ENCODE measurements around the gene KIF25.

KIF25 gene

DNA sequence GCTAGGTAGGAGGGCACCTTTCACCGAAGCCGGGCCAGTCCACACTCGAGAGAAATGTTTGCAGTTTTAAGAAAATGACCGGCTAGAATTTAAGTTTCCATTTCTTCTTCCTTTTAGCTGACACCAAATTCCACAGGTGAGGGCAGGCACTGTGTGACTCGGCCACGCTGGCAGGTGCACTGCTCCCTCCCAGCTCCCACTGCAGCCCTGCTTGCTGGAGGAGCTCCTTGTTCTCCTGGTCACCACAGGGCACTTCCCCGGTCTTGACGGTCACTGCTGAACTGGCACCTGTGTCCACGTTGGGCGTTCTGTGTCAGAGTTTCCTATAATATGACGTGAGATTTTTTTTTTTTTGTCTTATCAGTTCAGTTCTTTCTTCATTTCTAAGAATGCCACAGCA is 3.6 kb upstream of the KIF25 start:
- DNase-seq (ENCODE audit: low spot score) = no peak

DNA sequence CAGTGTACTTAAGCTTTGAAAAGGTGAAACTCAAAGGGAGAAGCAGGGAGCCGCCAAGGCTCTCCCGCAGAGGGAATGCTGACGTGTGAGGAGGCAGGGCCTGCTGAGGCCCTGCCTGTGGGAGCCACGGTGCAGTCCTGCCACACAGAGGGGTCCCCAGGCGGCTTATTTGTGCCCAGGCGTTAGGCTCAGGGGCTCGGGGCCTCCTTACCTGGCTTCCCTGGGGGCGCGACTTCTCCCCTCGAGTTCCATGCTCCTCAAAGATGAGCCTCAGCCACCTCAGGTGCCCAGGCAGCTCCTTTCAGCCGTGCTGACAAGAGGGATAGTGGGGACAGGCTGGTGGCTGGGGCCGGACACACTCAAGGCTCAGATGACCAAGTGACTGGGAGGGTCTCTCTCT is 2.2 kb upstream of the KIF25 start:
- DNase-seq (ENCODE audit: low spot score) = no peak

DNA sequence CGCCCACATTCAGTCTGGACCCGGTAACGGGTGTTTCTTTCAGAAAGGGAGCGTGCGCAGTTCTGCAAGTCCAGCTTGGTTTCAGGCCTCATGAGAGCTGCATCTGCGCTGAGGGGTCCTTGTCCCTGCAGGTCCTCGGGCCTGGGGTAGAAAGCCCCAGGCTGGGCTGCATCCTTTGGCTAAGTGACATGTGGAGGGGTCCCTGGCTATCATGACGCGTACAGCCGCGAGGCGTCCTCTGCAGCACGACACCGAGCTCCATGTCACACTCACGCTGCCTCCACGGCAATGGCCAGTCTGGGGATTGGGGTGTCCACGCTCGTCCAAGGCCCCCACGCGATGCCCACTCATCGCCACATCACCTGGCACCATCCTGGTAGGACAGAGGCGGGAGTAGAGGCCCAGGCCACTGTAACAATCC is 1.7 kb upstream of the KIF25 start:
- peak; percentile 40 for DNase-seq (ENCODE audit: low spot score)

DNA sequence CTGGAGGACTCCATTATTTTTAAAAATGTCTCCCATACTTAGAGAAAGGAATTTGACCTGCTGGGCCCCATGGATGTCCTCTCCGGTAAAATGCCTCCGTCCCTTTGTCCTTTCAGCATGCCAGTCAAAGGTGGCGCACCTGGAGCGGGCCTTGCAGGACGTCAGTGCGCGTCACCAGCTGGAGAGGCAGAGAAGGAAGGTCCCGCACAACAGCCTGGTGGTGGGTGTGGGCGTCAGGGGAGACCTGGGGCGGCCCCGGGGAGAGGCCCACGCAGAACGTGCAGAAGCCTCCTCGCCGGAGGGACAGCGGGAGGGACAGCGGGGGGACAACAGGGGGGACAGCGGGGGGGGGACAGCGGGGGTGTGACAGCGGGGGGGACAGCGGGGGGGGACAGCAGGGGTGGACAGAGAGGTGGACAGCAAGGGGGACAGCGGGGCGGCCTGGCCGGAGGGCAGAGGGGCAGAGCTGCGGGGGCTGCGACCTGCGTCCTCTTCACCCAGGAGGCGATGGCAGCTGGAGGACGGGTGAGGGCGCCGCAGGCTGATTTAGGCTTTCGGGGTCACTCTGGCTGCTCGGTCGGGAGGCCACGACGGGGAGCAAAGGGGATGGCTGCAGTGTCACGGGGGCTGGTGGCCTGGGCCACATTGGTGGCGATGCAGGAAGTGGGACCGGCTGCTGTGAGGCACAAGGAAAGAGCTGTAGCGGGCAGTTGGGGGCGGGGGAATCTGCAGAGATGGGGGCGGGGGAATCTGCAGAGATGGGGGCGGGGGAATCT is 859 bp upstream of the KIF25 start:
- peak; percentile 49 for DNase-seq (ENCODE audit: low spot score)

DNA sequence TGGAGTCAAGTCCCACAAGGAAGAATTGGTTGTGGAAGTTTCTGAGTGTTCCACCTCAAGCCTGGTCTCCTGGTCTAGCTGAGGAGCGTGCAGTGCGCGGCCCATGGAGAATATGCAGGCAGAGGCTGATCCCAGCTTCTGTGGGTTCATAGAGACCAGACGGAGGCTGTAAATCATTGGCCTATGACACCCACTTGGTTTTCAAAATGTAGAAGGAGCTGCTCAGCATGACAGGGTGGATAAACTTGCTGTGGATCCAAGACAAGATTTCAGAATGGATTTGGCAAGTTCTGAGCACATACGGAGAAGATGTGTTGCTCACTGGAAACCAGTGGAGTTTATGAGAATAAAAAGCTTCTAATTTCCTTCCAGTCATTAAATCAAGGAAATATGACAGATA is 744 bp downstream of the KIF25 start:
- DNase-seq (ENCODE audit: low spot score) = peak; percentile 12

DNA sequence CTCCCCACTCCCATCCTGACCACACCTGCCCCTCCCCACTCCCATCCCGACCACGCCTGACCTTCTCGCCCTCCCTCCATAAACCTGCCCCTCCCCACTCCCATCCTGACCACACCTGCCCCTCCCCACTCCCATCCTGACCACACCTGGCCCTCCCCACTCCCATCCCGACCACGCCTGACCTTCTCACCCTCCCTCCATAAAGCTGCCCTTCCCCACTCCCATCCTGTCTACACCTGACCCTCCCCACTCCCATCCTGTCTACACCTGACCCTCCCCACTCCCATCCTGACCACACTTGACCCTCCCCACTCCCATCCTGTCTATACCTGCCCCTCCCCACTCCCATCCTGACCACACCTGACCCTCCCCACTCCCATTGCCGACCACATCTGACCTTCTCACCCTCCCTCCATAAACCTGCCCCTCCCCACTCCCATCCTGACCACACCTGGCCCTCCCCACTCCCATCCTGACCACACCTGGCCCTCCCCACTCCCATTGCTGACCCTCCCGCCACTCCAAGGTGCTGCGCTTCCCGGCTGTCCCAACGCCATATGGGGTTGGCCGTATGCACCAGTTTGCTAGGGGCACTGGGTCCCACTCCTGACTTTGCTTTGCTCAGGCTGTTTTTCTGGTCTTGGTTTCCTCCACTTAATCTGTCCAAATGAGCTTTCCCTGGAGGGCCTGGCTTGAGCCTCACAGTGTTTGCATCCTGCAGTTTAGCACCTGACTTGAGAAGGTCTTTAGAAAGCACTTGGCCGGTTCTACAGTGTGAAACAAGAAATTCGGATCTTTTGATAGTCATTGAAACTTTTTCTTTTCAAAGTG is 2.9 kb downstream of the KIF25 start:
- peak; percentile 22 for DNase-seq (ENCODE audit: low spot score)

DNA sequence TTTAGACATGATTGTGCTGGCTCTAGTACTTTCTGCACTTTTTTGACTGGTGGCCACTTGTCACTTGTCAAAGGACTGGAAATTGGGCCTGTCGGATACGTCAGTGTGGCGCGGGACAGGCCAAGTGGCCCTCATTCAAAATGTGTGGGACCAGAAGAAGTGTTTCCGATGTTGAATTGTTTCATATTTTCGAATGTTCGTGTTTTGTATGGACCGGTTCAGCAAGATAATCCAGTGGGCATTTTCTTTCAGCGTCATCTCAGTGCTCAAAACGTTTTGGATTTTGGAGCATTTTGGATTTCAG is 3.5 kb downstream of the KIF25 start:
- no peak for DNase-seq (ENCODE audit: low spot score)

DNA sequence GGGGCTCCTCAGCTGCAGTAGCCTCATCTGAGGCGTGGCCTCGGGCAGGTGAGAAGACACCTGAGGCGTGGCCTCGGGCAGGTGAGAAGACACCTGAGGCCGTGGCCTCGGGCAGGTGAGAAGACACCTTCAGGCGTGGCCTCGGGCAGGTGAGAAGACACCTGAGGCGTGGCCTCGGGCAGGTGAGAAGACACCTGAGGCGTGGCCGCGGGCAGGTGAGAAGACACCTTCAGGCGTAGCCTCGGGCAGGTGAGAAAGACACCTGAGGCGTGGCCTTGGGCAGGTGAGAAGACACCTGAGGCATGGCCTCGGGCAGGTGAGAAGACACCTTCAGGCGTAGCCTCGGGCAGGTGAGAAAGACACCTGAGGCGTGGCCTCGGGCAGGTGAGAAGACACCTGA is 4.0 kb downstream of the KIF25 start:
- peak; percentile 1 for DNase-seq (ENCODE audit: low spot score)

DNA sequence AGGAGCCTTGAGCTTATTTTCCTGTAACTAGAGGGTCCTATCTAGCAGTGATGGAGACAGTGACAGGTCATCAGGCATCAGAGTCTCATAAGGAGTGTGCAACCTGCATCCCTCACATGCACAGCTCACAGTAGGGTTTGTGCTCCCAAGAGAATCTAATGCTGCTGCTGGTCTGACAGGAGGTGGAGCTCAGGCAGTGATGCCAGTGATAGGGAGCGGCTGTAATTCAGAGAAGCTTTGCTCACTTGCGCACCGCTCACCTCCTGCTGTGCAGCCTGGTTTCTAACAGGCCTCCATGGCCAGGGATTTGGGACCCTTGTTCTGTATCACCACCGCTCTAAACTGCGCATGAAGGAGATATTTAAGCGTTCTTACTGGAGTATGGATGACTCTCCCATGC is 5.3 kb downstream of the KIF25 start:
- DNase-seq (ENCODE audit: low spot score) = no peak

DNA sequence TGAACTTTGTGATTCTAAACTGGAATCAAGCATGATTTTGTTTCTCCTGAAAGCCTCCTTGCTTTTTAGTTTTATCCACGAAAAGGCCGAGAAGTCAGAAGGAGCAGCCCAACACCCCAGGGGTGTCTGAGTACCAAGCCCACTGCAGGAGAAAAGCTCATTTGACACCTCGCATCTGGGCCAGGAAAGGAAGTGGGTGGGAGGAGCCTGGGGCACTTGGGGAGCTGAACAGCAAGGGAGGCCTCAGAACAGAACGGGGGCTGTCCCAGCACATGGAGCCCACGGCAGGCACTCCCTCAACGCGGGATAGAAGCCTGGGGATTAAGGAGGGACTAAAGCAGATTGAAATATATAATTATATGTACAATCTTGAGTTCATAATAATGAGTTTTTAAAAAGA is 6.6 kb downstream of the KIF25 start:
- DNase-seq (ENCODE audit: low spot score) = no peak

DNA sequence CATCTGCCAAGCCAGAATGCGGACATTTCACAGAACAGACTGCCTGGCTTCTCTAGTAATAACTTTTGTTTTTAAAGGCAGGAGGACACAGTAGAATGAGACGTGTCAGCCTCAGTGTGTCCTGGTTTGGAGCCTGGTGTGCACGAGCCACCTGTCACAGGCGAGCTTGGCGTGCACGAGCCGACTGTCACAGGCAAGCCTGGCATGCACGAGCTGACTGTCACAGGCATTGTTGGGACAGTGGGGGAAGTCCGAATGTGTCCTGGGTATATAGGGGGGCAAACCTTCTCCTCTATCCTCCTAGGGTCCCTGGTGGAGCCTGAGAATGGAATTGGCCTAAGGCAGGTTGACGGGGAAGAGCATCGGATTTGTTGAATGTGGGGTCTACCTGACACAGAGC is 7.5 kb downstream of the KIF25 start:
- DNase-seq (ENCODE audit: low spot score) = no peak

DNA sequence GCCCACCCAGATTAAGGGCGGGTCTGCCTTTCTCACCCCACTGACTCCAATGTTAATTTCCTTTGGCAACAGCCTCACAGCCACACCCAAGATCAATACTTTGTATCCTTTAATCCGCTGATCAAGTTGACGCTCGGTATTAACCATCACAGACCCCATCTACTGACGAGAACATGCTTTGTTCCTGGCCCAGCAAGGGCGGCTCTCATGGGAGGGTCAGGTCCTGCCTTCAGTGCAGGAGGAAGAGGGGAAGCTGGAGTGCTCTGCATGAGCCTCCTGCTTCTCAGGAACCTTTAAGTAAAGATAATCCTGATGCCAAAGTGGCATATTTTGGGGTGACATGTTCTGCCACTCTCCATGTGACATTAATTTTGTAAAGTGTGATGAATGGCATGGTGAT is 8.3 kb downstream of the KIF25 start:
- DNase-seq (ENCODE audit: low spot score) = no peak

DNA sequence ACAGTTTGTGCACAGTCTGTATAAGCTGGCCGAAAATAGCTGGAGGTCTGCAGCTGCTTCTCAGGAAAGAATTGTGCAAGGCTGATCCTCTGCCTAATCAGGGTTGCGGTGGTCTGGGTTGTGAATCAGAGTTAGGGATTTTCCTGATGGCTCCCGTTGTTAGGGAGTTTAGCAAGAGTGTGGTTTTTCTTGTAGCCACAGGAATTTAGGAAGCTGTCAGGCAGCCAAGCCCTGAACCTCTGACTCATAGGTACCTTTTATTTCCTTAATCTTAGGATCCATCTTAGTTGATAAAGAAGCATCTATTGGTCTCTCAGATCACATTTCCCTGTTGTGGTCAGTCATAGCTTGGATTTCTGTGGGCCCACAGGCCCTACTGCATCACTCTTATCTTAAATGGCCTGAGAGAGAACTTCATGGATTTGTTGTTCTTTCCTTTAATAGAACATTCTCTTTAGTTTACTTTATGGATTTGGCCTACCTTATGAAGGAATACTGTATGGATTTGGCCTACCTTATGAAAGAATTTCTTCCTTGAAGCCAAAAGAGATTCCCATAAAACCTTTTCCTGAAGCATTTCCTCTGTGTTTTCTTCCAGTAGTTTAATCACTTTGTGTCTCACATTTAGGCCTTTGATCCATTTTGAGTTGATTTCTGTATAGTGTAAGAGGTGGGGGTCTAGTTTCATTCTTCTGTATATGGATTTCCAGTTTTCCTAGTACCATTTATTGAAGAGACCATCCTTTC is 10.3 kb downstream of the KIF25 start:
- DNase-seq (ENCODE audit: low spot score) = no peak

DNA sequence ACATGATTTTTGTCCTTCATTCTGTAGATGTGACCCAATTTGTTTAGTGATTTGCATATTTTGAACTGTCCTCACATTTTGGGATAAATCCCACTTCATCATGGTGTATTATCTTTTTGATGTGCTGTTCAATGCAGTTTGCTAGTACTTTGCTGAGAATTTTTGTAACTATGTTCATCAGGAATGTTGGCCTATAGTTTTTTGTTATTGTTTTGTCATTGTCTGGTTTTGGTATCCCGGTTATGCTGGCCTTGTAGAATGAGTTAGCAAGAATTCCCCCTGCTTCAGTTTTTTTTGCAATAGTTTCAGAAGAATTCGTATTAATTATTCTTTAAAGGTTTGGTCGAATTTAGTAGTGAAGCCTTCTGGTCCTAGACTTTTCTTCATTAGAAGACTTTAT is 11.9 kb downstream of the KIF25 start:
- DNase-seq (ENCODE audit: low spot score) = no peak

DNA sequence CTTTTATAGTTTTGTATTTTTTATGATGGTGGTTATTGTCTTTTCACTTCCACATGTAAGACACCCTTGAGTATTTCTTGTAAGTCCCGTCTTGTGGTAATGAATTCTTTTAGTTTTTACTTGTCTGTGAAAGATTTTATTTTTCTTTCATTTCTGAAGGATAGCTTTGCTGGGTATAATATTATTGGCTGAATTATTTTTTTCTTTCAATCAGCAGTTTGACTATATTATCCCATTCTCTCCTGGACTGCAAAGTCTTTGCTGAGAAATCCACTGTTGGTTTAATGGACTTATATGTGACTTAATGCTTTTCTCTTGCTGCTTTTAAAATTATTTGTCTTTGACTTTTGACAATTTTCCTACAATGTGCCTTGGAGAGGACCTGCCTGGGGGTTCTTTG is 13.8 kb downstream of the KIF25 start:
- no peak for DNase-seq (ENCODE audit: low spot score)

DNA sequence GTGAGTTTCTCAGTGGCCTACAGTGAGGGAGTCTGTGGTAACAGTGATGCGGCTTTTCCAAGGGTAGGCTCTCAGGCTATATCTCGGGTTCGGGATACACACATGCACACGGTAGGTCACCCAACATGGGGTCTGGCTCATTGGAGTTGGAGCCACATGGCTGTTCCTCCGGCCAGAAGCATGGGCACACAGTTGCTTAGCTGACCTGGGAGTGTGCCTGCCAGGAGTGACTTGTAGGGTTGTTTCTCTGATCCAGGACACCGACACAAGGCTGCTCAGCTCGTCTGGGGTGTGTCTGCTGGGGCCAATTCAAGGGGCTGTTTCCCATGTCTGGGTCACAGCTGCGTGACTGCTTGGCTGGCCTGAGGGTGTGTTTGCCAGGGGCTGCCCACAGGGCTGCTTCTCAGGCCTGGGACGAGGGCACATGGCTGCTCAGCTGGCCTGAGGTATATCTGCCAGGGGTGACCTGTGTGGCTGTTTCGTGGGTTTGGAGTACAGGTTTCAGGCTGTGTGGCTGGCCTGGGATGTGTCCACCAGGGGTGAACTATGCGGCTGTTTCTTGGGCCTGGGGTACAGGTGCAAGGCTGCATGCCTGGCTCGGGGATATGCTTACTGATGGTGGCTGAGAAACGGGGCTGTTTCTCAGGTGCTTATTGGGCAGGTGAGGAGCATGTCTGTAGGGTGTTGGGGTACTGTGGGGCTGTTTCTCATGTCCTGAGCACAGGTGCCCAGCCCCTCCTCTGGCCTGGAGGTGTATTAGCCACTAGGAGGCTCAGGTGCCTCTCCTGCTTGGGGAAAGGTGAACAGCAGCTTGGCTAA is 15.2 kb downstream of the KIF25 start:
- DNase-seq (ENCODE audit: low spot score) = no peak

DNA sequence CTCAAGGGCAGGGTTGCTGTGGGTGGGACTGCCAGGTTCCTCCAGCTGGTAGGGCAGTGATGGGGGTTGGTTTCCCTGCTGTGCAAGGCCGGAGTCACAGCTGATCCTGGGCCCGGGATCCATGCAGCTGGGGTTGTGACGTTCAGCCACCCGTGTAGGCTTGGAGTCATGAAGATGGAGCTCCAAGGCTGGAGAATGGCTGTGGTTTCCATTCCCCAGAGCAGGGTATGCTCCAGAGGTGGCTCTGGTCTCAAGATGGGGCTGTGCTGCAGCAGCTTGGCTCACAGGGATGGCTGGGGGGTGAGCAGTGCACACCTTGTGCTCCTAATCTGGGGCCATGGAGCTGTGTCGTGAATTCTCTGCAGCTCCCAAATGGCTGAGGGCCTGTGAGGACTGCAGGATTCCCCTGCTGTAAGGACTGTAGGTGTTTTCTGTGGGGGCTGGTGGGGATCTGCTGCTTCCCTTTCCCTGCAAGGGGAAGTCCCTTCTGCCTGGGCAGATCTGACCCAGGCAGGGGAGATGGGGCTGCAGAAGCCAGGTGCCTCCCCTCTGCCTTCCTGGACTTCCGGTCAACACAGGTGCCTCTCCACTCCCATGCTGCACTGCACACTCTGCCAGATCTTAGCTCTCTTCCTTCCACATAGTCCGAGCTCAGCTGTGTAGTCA is 15.9 kb downstream of the KIF25 start:
- DNase-seq (ENCODE audit: low spot score) = peak; percentile 23

DNA sequence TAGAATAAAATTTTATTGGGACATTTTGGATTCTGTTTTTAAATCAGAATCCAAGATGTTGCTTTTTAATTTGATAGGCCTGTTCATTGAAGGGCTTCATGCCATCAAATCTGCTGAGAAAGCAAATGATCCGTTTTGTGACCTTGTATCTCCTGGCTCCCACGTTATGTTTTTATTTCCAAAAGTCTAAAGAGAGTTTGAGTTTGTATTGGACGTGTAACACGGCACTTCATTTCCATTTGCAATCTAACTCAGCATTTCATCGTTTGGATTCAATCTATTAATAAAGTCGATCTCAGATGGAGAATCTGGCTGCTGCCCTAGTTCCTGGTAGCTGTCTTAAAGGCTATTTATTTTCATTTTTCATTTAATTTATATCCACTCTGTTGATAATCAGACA is 17.0 kb downstream of the KIF25 start:
- no peak for DNase-seq (ENCODE audit: low spot score)

DNA sequence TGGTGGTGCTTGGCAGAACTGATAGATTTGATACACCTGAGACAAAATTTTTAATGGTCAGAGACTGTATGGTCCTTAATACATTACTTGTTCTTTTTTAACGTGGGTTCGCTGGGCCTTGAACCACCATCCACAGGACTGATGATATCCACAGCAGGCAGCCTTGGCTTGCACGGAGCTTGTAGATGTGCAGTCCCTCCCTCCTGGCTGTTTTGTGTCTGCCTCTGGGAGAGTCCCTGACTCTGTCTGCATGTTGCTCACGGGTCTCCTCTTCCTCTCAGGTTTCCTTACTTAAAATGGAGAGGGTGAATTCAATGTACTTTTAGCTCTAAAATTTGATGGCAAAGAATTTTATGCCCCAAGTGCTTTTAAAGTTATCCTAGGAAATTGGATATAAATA is 17.5 kb downstream of the KIF25 start:
- DNase-seq (ENCODE audit: low spot score) = peak; percentile 15

DNA sequence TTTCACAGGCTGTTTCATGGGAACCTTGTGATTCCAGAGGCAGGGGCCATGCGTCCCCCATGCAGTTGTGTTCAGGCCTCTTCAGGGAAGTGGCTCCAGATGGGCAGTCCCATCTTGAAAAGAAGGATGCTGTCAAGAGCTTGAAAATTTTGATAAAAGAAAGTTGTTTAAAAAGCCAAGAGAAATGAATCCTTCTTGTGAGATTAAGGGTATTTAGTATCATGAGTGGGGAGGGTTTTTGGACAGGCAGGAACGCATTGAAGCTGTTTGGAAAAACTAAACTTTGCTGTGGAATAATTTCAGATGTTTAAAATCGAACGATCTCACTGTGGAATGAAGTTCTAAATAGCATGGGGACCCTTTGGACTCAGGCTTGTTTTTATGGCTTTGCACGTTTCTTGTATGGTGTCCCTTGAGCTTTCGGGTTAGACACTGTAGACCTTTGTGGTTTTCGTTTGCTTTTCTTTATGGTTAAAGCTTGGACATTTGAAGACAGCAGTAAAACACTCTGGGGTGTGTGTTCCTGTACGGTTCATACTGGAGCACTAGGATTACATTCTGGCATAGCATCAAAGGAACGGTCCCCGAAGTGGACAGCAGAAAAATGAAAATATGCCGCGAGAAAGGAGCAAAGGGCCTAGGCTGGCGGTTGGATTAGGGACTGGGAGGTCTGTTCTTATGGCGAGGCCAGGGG is 18.2 kb downstream of the KIF25 start:
- no peak for DNase-seq (ENCODE audit: low spot score)

DNA sequence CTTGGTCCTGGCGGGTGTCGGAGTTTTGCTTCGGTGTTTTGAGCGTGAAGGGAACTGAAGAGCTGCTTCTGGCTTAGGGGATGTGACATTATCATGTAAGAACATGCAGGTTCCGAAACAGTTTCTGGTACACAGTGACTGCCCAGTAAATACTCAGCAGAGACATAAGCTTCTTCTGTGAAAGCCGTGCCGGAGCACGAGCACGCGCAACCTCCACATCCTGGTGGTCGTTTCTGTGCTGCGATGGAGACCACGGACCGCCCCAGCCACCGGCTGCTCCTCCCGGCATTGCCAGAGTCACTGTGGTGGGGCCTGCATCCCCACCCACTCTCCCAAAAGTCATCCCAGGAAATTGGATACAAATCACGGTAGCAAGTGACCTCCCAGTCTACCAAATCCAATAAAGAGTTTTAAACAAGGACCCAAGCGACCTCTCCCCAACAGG is 18.7 kb downstream of the KIF25 start:
- peak; percentile 22 for DNase-seq (ENCODE audit: low spot score)

Measured in ecto neural progenitor cell (in vitro differentiated cells).